Stimulated activated naive B cell treated with anti-CD40 and anti-IgM and Interleukin-4, amounts not matched to agents 10 μg/mL and 1 μg/mL and 100 μg/mL, for 72 hours (primary cell): ENCODE measurements around the gene ARHGAP40.

Experiments used
- ATAC-seq, 2 donors: fragments of 150-1000 bp; cut with Tn5 transposase; replicated peaks; 2 replicates each; pipeline ENCODE4 v1.10.0; 2021; ENCODE audit warnings: moderate library complexity in 1 of 2
- DNase-seq: peaks from one replicate; pipeline ENCODE4 v3.0.0; 2021
- H3K27ac Mint-ChIP-seq: one replicate; pipeline ENCODE4 v1.8.0; 2022; ENCODE audit warnings: mild to moderate bottlenecking, mixed read lengths
- H3K27me3 Mint-ChIP-seq, 2 donors: one replicate each; pipeline ENCODE4 v1.8.0; 2022; ENCODE audit warnings: mixed read lengths in 2 of 2
- H3K36me3 Mint-ChIP-seq, 2 donors: one replicate each; pipeline ENCODE4 v1.8.0; 2022; ENCODE audit warnings: mixed read lengths in 2 of 2, mild to moderate bottlenecking in 1 of 2
- H3K4me1 Mint-ChIP-seq, 2 donors: one replicate each; pipeline ENCODE4 v1.8.0; 2022; ENCODE audit warnings: mixed read lengths in 2 of 2, mild to moderate bottlenecking in 1 of 2
- H3K4me3 Mint-ChIP-seq, 2 donors: one replicate each; pipeline ENCODE4 v1.8.0; 2022; ENCODE audit warnings: mild to moderate bottlenecking in 2 of 2, mixed read lengths in 2 of 2, moderate library complexity in 1 of 2
- H3K9me3 Mint-ChIP-seq, 2 donors: one replicate each; pipeline ENCODE4 v1.8.0; 2022; ENCODE audit warnings: mixed read lengths in 2 of 2, mild to moderate bottlenecking in 1 of 2

ARHGAP40 gene

GRCh38 chr20:38680500-38681306 lies 79.1 kb downstream of the ARHGAP40 start:
- Mint-ChIP-seq H3K9me3 (no peaks in the 10 kb centered on the region), H3K27ac (no peak overlapping the region), H3K27me3 (peaks cover 25 to 36% of the 10 kb centered on the region in 2 donors), H3K4me1 (no peaks in the 10 kb centered on the region), H3K4me3 (no peak overlapping the region), H3K36me3 (peaks cover 0 to 2% of the 10 kb centered on the region in 2 donors)
- no peak for DNase-seq
- no peak for ATAC-seq

GRCh38 chr20:38685271-38685670 lies 83.7 kb downstream of the ARHGAP40 start:
- H3K27me3 Mint-ChIP-seq = peaks cover 44 to 75% of the 10 kb centered on the region in 2 donors
- no peak for ATAC-seq
- no peak overlapping the region for H3K4me3 Mint-ChIP-seq
- H3K4me1 Mint-ChIP-seq = no peaks in the 10 kb centered on the region
- H3K9me3 Mint-ChIP-seq = no peaks in the 10 kb centered on the region
- H3K27ac Mint-ChIP-seq = no peak overlapping the region
- peaks cover 0 to 2% of the 10 kb centered on the region in 2 donors for H3K36me3 Mint-ChIP-seq
- no peak for DNase-seq

GRCh38 chr20:38685853-38686473 lies 84.4 kb downstream of the ARHGAP40 start:
- Mint-ChIP-seq H3K4me3 (no peak overlapping the region), H3K9me3 (no peaks in the 10 kb centered on the region), H3K4me1 (no peaks in the 10 kb centered on the region), H3K27me3 (peaks cover 41 to 77% of the 10 kb centered on the region in 2 donors), H3K36me3 (peaks cover 0 to 2% of the 10 kb centered on the region in 2 donors), H3K27ac (no peak overlapping the region)
- ATAC-seq = peak in 1 of 2 donors; percentile 36
- no peak for DNase-seq

GRCh38 chr20:38692436-38693411 lies 91.1 kb downstream of the ARHGAP40 start:
- Mint-ChIP-seq H3K27me3 (peaks cover 27 to 62% of the 10 kb centered on the region in 2 donors), H3K36me3 (no peaks in the 10 kb centered on the region), H3K4me1 (no peaks in the 10 kb centered on the region), H3K9me3 (peaks cover 4% of the 10 kb centered on the region in 2 donors), H3K27ac (no peak overlapping the region), H3K4me3 (no peak overlapping the region)
- DNase-seq (no peak), ATAC-seq (no peak)

GRCh38 chr20:38697306-38697705 lies 95.7 kb downstream of the ARHGAP40 start:
- H3K9me3 Mint-ChIP-seq = peaks cover 3% of the 10 kb centered on the region in 2 donors
- no peak for ATAC-seq
- H3K36me3 Mint-ChIP-seq = no peaks in the 10 kb centered on the region
- no peak overlapping the region for H3K27ac Mint-ChIP-seq
- no peaks in the 10 kb centered on the region for H3K4me1 Mint-ChIP-seq
- DNase-seq = no peak
- peaks cover 23 to 42% of the 10 kb centered on the region in 2 donors for H3K27me3 Mint-ChIP-seq
- no peak overlapping the region for H3K4me3 Mint-ChIP-seq

DNA sequence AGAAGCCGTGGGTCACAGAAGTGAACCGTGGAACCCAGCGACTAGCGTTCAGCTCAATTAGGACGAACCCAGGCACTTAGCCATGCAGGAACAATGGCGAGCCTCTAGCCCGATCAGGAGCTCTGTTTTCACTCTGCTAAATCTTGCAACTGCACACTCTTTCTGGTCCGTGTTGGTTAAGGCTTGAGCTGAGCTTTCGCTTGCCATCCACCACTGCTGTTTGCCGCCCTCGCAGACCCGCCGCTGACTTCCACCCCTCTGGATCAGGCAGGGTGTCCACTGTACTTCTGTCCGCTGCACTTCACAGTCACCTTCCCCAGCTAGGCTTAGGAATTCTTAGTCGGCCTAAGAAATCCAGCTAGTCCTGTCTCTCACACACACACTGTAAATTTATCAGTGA lies 96.9 kb downstream of the ARHGAP40 start:
- Mint-ChIP-seq H3K27ac (no peak overlapping the region), H3K36me3 (no peaks in the 10 kb centered on the region), H3K4me1 (no peaks in the 10 kb centered on the region), H3K27me3 (peaks cover 33 to 54% of the 10 kb centered on the region in 2 donors), H3K4me3 (no peak overlapping the region), H3K9me3 (peaks cover 0 to 2% of the 10 kb centered on the region in 2 donors)
- ATAC-seq (no peak), DNase-seq (no peak)

DNA sequence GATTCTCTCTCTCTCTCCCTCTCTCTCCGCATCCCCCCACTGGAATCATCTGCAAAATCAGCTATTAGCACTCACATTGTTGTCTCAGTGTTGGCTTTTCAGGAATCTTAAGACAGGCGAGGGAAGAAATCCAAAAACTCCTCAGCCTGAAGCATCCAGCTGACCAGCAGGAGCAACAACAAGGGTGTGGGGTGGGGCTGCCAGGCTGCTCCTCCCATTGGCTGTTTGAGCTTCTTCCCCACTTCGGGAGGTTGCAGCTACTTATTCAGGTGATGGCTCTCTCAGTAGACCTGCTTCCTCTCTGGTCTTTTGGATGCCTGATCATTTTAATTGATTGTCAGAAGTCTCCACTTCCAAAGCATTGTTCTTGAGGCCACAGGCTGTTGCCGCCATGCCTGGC lies 98.5 kb downstream of the ARHGAP40 start:
- no peaks in the 10 kb centered on the region for H3K9me3 Mint-ChIP-seq
- H3K36me3 Mint-ChIP-seq = no peaks in the 10 kb centered on the region
- no peak overlapping the region for H3K27ac Mint-ChIP-seq
- H3K4me3 Mint-ChIP-seq = no peak overlapping the region
- no peak for ATAC-seq
- H3K4me1 Mint-ChIP-seq = no peaks in the 10 kb centered on the region
- peaks cover 37 to 55% of the 10 kb centered on the region in 2 donors for H3K27me3 Mint-ChIP-seq
- DNase-seq = no peak
